GM21381 (cell line): ENCODE results near the gene RRP15.
A peak's percentile ranks its signal among the peaks of the same experiment; 100 is the strongest.

ENCODE experiments used
- ATAC-seq: cut with Tn5 transposase; IDR thresholded peaks from one replicate; pipeline ENCODE4 v1.9.1; 2021; ENCODE audit warnings: mild to moderate bottlenecking, moderate library complexity; ENCODE audit not compliant: unreplicated experiment

The RRP15 gene

DNA sequence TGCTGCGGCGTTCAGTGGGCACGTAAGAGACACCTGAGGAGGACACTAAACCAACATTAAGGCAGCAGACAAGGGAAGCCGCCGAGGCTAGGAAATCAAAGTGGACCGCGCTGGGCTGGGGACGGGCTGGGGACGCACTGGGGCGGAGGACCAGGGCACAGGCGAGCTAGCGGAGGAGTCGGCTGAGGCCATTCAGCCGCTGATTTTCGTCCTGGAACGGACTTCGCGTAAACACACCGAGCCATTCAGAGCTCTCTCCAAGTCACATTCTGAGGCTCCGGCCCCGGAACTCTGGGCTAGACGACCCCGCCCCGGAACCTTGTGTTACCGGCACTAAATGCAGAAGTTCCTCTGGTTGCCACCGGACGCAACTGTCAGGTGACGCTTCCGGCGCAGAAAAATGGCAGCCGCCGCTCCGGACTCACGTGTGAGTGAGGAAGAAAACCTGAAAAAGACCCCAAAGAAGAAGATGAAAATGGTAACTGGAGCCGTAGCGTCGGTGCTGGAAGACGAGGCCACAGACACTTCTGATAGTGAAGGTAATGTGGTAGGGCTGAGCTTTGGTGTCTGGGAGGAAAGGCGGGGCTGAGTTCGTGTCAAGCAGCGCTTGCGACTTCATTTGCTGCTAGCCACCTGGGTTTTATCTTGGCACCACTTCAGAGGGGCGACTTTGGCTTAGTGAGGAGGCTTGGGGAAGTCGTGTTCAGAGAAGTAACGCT is at the start of gene RRP15:
Gene RRP15, plus strand, starts transcription at position 377 of the 719 bp plus-strand sequence. Its CDS starts 24 bp downstream, at position 401.
- ATAC-seq, result peak; percentile 100

- ATAC-seq, result no peak
Observed at GRCh38 chr1:218242171-218242570, 42.9 kb upstream of the RRP15 start.

GRCh38 chr1:218247339-218247738 is 37.8 kb upstream of the RRP15 start:
- ATAC-seq, result no peak

- ATAC-seq, result no peak
Observed at GRCh38 chr1:218249338-218250140, 35.6 kb upstream of the RRP15 start.

DNA sequence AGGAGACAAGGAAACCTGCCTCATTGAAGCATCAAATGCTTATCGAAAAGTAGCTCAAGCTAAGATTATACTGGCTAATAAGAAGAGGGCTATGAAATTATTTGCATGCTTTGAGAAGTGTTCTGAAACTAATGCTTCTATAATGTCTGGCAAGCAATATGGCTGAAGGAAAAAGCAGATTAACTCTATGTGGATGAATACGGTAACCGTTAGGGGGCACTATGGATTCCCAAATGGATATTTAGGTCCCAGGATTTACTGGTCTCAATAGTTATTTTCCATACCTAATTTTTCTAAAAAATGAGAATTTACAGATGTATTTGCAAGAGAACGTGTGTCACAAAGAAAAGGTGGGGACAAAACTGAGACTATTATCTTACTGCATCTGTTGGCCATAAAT is 34.6 kb upstream of the RRP15 start:
- ATAC-seq, result no peak

GRCh38 chr1:218254296-218254946 is 30.7 kb upstream of the RRP15 start:
- ATAC-seq, result no peak

- no peak for ATAC-seq
Observed at GRCh38 chr1:218255090-218255489, 30.0 kb upstream of the RRP15 start.

GRCh38 chr1:218257371-218257770 is 27.7 kb upstream of the RRP15 start:
- ATAC-seq, result no peak

- ATAC-seq, result no peak
Observed at GRCh38 chr1:218257971-218258370, 27.1 kb upstream of the RRP15 start.

DNA sequence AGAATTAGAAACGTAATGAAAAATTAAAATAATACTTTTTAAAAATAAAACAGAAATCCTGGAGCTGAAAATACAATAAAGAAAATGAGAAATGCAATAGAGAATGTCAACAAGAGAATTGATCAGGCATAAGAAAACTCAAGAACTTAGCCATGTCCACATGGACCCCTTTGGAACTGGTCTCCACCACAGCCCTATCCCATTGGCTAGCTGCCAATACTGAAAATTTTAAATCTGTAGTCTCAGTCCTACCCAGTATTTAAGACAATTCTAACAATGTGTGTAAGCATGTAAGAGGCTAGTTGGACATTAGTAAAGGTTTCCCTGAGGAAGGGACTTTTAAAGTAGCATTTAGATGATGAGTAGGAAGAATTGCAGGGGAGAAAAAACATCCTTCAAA is 25.8 kb upstream of the RRP15 start:
- no peak for ATAC-seq

DNA sequence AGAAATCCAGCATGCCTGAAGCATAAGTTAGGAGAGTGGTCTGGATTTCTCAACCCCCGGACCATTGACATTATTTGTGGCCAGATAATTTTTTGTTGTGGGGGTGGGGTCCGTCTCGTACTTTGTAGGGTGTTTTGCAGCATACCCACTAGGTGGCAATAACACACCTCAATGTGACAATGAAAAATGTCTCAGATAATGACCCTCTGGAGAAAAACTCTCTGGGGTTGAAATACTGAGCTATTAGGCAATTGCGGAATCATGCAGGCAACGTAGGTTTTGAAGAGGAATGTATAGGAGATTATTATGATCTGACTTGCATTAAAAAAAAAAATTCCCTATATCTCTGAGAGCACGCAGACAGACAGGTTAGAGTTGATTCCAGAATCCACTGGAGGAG is 25.3 kb upstream of the RRP15 start:
- ATAC-seq, result no peak

- no peak for ATAC-seq
Observed at GRCh38 chr1:218262259-218262658, 22.8 kb upstream of the RRP15 start.

DNA sequence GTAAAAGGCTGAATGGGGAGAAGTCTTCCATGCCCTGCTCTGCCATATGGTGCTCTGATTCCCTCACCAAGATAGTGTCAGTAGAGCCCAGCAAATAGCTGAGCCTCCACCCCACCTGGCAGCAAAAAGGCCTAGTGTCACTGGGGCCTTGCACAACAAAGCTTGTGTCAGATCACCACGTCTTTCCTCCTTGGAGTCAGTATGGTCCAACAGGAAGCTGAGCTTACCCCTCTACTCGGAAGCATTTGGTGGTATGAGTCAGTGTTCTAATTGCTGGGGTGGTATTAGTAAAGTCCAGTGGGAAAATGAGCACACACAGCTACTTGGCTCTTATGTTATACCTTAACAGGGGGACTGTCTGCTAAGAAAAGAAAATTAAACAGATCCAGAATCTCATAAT is 18.7 kb upstream of the RRP15 start:
- no peak for ATAC-seq

- ATAC-seq, result no peak
Observed at GRCh38 chr1:218272366-218272765, 12.7 kb upstream of the RRP15 start.

- no peak for ATAC-seq
Observed at GRCh38 chr1:218273762-218274479, 11.2 kb upstream of the RRP15 start.

DNA sequence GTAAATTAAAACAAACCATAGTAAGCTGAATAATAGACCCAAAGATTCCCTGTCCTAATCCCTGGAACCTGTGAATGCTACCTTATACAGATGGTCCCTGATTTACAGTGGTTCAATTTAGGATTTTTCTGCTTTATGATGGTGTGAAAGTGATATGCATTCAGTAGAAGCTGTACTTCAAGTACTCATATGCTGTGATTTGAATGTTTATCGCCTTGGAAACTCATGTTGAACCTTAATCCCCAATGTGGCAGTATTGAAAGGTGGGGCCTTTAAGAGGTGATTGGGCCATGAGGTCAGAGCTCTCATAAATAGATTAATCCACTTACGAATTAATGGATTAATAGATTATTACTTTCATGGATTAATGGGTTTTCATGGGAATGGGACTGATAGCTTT is 10.6 kb upstream of the RRP15 start:
- ATAC-seq, result no peak

DNA sequence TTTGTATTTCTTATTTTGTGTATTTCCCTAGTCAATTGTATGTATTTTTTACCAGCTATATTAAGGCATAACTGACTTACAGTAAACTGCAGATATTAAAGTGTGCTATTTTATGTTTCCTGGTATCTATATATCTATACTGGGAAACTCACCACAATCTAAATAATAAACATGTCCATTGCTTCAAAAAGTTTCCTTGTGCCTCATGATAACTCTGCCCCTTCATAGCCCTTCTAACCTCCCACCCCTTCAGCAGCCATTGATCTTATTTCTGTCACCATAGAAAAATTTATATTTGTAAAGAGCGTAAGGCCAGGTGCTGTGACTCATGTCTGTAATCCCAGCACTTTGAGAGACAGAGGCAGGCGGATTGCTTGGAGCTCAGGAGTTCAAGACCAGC is 9.3 kb upstream of the RRP15 start:
- no peak for ATAC-seq

DNA sequence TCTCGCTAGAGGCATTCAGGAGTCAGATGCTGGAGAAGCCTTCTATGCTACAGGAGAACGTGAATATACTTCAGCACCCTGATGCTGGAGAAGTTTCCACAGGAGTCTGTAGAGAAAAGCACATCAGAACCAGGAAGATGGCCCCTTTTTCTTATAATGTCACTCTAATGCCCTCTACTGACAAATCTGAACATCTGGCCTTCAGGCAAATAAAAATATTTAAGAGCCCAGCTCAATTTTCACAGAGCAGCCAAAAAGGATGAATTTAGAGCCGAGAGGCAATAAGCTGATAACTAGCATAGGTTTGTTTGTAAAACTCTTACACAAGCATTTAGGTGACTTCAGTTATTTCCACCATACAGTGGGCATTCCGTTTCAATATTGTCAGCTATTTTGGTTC is 3.8 kb upstream of the RRP15 start:
- ATAC-seq, result no peak

DNA sequence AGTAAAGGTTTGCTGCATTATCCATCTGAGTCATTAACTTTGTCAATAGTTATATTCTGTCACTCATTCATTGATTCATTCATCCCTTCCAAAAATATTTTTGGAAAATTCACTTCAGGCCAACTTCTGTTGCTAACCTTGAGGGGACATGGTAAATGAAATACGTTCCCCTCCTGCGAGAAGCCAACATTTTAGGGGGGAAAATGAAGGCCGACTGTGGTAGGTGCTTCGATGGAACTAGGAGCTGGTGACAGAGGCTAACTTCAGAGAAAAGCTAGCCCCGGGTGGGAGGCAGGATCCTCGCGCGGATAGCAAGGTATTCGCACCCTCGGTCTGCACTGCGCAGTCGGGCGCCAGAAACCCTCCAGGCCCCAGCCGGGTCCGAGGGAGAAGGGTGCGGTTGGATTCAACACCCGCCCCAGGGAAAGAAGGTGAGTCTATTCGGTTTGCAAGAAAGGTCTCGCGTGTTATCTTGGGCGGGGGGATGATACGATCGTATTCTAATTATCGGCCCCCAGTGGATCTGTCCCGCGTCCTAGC is 646 bp upstream of the RRP15 start:
- peak; percentile 28 for ATAC-seq

GRCh38 chr1:218292515-218292914 is 7.4 kb downstream of the RRP15 start:
- no peak for ATAC-seq

DNA sequence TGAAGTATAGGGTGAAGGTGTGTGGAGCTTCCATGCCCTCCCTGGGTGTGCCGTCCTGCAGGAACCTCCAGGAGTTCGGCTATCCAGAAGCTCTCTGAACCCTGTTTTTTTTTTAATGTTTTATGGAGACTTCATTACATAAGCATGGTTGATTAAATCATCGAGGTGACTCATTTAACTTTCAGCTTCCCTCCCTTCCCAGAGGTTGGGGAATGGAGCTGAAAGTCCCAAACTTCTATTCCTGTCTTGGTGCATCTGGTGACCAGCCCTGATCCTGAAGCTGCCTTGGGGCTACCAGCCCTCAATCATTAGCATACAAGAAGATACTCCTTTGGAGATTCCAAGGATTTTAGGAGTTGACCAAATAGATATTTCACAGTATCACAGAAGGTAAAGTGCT is 9.5 kb downstream of the RRP15 start:
- no peak for ATAC-seq
